Panc1 (cell line): ENCODE measurements around the gene MDC1.

Source experiments
- CTCF ChIP-seq: fragments of 450-650 bp; IDR thresholded peaks from 2 replicates; pipeline ENCODE4 v1.5.1; 2017; ENCODE audit warnings: mild to moderate bottlenecking
- POLR2AphosphoS5 ChIP-seq: IDR thresholded peaks from 2 replicates; pipeline ENCODE4 v1.6.1; 2012; ENCODE audit warnings: mild to moderate bottlenecking, low read depth, low read length, moderate library complexity

GRCh38 chr6:30703821-30704220 lies 13.3 kb downstream of the MDC1 start:
- TF ChIP-seq POLR2AphosphoS5: no peak
- TF ChIP-seq CTCF: no peak
